Measurements from ENCODE around the gene HDAC9.
"Not testable (repeated sequence)": the region's sequence is repeated elsewhere in the genome, so short reads cannot be mapped to it uniquely, and the experiment has no call there.

Gene HDAC9

DNA sequence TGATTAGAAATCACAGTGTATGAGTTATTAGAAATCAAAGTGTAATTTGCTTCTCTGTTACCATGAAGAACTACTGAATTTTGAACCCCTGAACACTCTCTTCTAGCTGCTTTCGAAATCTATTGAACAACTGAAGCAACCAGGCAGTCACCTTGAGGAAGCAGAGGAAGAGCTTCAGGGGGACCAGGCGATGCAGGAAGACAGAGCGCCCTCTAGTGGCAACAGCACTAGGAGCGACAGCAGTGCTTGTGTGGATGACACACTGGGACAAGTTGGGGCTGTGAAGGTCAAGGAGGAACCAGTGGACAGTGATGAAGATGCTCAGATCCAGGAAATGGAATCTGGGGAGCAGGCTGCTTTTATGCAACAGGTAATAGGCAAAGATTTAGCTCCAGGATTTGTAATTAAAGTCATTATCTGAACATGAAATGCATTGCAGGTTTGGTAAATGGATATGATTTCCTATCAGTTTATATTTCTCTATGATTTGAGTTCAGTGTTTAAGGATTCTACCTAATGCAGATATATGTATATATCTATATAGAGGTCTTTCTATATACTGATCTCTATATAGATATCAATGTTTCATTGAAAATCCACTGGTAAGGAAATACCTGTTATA is 170.7 kb downstream of the HDAC9 start:
- peak; percentile 82 for DNase-seq

- no peak for DNase-seq
Observed at GRCh38 chr7:18667466-18667865, 171.9 kb downstream of the HDAC9 start.

DNA sequence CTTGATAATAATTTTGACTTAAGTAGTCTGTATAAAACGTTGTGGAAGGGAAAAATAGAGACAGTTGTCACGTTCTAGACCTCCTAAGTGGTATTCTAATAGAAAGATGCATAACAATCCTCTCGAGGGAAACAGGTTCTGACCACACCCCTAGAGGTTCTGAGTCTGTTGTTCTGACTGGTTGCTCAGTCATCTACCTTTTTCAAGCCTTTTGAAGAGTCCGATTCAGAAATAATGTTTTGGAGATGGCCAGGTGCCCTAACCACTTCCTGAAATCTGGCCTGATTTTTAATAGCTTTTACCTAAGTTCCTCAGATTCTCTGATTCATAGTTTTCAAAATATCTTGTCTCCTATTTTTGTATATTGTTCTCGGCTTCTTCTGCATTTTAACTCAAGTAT is 175.6 kb downstream of the HDAC9 start:
- no peak for DNase-seq

- no peak for DNase-seq
Observed at GRCh38 chr7:18675579-18675978, 180.0 kb downstream of the HDAC9 start.

DNA sequence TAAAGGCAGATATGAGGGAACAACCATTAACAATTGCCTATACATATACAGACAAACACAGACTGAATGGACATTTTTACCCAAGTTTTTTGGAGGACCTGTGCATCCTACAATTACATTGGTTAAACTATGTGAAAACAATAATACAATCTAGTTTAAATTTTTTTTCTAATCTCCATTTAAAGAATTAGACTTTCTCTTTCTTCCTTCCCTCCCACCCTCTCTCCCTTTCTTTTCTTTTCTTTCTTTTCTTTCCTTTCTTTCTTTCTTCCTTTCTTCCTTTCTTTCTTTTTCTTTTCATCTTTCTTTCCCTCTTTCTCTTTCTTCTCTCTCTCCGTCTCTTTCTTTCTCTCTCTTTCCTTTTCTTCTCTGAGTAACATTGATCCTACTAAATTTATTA is 183.7 kb downstream of the HDAC9 start:
- DNase-seq = no peak

- no peak for DNase-seq
Observed at GRCh38 chr7:18680576-18680975, 185.0 kb downstream of the HDAC9 start.

GRCh38 chr7:18684916-18685315 is 189.4 kb downstream of the HDAC9 start:
- DNase-seq = no peak

DNA sequence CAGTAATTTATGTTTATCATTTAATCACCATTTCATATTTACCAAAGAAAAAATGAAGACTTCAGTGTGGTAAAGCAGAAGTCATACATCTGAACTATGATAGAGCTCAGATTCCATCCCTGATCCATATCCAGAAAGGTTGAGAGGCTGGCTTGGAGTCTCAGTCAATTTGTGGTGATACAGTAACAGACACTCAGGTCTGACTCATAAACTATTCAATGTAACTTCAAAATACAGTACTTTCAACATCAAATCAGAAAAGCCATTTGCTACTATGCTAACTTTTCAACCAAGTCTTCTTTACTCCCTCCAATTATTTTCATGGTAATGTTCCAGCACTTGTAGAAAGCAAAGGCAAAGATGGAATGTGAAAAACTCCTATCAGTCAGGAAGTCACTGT is 190.4 kb downstream of the HDAC9 start:
- no peak for DNase-seq

DNA sequence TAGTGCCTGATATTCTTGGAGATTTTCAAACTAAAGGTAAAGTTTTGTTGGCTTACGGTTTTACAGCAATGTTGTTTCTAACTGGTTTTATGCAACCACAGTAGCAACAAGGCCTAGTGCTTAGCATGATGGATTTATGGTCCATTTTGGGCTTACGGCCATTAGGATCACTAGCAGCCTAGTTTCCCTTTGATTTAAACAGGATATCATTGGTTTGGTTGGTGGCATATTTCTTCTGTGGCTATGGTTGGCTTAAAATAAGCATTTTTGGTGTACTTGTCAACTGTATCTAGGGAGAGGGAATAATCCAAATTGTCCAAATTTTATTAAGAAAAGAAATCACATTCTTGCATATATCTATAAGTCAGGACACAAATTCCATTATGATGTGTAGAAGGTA is 194.0 kb downstream of the HDAC9 start:
- DNase-seq = no peak

DNA sequence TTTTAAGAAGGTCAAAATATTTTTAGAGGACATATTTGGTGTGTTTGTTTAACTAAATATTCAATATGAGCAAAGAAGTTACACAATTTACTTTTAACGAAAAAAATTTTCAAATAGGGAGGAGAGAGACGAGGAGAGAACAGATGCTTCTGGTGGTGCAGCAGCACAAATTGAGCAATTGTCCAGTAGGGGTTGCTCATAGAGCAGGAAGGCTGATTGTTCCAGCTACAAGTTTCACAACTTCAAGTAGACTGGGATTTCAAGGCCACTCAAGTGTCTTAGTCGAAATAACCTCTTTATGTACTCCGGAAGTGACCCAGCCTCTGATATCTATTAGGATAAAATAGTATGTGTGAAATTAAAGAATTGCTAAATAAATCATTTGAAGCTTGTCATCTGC is 197.9 kb downstream of the HDAC9 start:
- no peak for DNase-seq

DNA sequence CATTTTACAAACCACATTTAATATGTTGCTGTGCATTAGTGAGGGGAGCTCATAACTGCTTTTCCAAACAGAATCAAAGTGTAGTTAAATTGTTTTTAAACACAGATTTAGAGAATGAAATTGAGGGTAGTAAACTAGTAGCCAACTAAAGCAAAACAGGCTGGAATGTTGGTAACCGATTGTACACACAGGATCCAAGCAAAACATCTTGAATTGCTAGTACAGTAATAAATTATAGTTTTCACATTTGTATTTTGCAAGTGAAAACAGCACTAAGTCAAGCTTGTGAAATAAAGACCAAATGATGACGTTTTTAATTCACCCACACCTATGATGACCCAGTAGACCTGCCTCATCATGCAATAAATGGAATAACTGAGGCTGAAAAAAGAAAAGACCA is 198.3 kb downstream of the HDAC9 start:
- DNase-seq = no peak

- no peak for DNase-seq
Observed at GRCh38 chr7:18694484-18694883, 198.9 kb downstream of the HDAC9 start.

DNA sequence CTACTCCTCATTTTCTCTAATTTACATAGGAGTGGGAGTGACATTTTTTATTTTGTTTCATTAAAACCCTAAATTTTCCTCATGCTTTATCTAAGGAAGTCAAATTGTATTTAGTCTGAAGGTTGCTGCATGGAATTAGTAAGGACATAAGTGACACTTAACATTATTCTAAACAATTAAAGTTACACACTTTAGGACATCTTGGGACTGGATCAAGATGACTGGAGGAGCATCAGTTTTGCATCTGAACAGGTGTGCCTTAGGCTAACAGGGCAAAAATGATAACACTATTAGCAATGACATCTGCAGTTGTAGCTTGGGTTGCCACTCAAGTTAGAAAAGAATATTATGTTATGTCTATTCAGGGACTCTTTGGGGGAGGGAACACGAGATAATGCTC is 199.4 kb downstream of the HDAC9 start:
- DNase-seq = no peak

- DNase-seq = no peak
Observed at GRCh38 chr7:18698258-18698734, 202.7 kb downstream of the HDAC9 start.

- DNase-seq = no peak
Observed at GRCh38 chr7:18700147-18700546, 204.6 kb downstream of the HDAC9 start.

DNA sequence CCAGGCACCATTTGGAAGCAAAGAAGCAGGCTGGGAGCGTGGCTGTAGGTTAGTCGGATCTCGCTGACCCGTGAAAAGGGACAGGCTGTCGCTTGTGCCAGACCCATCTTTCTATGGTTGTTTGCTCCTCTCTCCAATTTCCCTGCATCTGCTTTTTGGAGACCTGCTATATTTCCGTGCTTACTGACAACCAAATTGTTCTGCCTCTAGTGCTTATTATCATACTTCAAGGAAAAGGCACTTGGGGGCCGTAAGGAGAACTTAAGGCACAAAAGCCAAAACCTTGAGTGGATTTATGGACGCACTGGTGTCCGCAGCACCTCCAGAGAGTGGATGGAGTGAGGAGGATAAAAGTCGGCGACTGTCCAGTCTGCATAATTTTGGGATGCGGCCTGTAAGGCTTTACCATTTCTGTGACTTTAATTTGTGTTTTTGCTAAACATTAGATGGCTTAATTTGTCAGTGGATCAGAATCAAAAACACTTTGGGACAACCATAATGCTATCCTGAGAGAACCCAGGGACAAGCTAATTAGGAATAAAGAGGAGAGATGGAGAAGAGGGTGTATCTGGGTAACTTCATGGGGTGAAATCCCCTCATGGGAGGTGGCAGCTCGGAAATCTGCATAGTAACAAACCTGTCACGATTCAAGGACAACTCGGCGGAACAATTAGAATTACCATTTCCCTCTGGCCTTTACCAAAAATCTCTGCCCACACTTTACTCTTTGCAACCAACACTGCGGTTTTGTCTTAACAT is 206.7 kb downstream of the HDAC9 start:
- DNase-seq = no peak

- no peak for DNase-seq
Observed at GRCh38 chr7:18703685-18704084, 208.1 kb downstream of the HDAC9 start.

- DNase-seq = no peak
Observed at GRCh38 chr7:18706670-18707069, 211.1 kb downstream of the HDAC9 start.

- DNase-seq = no peak
Observed at GRCh38 chr7:18708204-18708603, 212.7 kb downstream of the HDAC9 start.

GRCh38 chr7:18715988-18716387 is 220.4 kb downstream of the HDAC9 start:
- DNase-seq = no peak

- no peak for DNase-seq
Observed at GRCh38 chr7:18721429-18721828, 225.9 kb downstream of the HDAC9 start.

GRCh38 chr7:18724318-18724717 is 228.8 kb downstream of the HDAC9 start:
- DNase-seq = no peak

DNA sequence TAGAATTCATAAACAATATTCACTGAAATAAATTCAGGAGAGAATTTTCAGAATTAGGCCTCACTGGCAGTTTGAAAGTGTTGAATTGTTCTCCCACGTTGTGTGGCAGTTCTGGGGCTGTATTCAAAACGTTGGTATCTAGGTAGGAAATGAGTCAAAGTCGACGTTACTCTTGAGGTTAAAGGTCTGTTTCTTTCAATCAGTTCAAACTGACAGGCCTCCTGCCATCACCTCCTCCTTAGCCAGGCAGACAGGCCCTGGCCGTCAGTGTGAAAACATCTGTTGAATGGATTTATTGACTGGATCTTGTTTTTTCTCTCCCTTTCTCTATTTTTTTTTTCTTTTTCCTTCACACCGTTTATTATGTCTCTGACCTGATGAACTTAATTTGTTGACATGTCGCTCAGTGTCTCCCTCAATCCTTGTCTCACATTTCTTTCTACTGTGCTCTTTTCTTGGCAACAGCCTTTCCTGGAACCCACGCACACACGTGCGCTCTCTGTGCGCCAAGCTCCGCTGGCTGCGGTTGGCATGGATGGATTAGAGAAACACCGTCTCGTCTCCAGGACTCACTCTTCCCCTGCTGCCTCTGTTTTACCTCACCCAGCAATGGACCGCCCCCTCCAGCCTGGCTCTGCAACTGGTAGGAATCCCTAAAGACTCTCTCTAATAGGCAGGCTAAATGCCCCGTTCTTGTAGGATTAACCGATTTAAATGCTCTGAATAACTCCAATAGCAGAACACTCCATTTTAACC is 231.7 kb downstream of the HDAC9 start:
- no peak for DNase-seq

DNA sequence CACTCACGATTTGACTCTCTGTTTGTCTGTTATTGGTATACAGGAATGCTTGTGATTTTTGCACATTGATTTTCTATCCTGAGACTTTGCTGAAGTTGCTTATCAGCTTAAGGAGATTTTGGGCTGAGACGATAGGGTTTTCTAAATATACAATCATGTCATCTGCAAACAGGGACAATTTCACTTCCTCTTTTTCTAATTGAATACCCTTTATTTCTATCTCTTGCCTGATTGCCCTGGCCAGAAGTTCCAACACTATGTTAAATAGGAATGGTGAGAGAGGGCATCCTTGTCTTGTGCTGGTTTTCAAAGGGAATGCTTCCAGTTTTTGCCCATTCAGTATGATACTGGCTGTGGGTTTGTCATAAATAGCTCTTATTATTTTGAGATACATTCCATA is 240.5 kb downstream of the HDAC9 start:
- DNase-seq = not testable (repeated sequence)
